HEK293 (cell line): ENCODE data around the gene SKI.
A peak's percentile ranks its signal among the peaks of the same experiment; 100 is the strongest.

Experiments
- EGR2 ChIP-seq: fragments of 450-650 bp; formaldehyde crosslinking; IDR thresholded peaks from 2 replicates; pipeline ENCODE4 v1.5.1; 2016; ENCODE audit warnings: low read depth, missing biosample characterization, missing genetic modification characterization
- GLIS2 ChIP-seq: fragments of 450-650 bp; formaldehyde crosslinking; IDR thresholded peaks from 2 replicates; pipeline ENCODE4 v1.5.1; 2016; ENCODE audit warnings: missing biosample characterization, missing genetic modification characterization
- HOXC10 ChIP-seq: sonication (generic); formaldehyde crosslinking; IDR thresholded peaks from 2 replicates; pipeline ENCODE4 v1.8.1; 2023; ENCODE audit warnings: mild to moderate bottlenecking, missing genetic modification reagents
- KLF1 ChIP-seq: fragments of 450-650 bp; formaldehyde crosslinking; IDR thresholded peaks from 2 replicates; pipeline ENCODE4 v1.5.1; 2016; ENCODE audit warnings: missing biosample characterization, missing genetic modification characterization
- KLF10 ChIP-seq: fragments of 450-650 bp; IDR thresholded peaks from 2 replicates; pipeline ENCODE4 v1.5.1; 2018; ENCODE audit warnings: missing biosample characterization, mild to moderate bottlenecking, missing genetic modification characterization
- KLF8 ChIP-seq: fragments of 450-650 bp; formaldehyde crosslinking; IDR thresholded peaks from 2 replicates; pipeline ENCODE4 v1.5.1; 2016; ENCODE audit warnings: missing biosample characterization, missing genetic modification characterization
- KLF9 ChIP-seq: fragments of 450-650 bp; formaldehyde crosslinking; IDR thresholded peaks from 2 replicates; pipeline ENCODE4 v1.5.1; 2016; ENCODE audit warnings: missing biosample characterization, missing genetic modification characterization, low read depth
- SP7 ChIP-seq: fragments of 450-650 bp; formaldehyde crosslinking; IDR thresholded peaks from 2 replicates; pipeline ENCODE4 v1.5.1; 2016; ENCODE audit warnings: missing biosample characterization, missing genetic modification characterization
- TRIM28 ChIP-seq: IDR thresholded peaks from 2 replicates; pipeline ENCODE4 v1.6.1; 2011; ENCODE audit warnings: low read length, control low read depth, borderline replicate concordance
- WT1 ChIP-seq: fragments of 450-650 bp; formaldehyde crosslinking; IDR thresholded peaks from 2 replicates; pipeline ENCODE4 v1.5.1; 2016; ENCODE audit warnings: missing biosample characterization, missing genetic modification characterization
- YY2 ChIP-seq: fragments of 450-650 bp; formaldehyde crosslinking; IDR thresholded peaks from 2 replicates; pipeline ENCODE4 v1.5.1; 2016; ENCODE audit warnings: missing biosample characterization, missing genetic modification characterization
- ZBTB17 ChIP-seq: fragments of 450-650 bp; formaldehyde crosslinking; IDR thresholded peaks from 2 replicates; pipeline ENCODE4 v1.5.1; 2016; ENCODE audit warnings: missing biosample characterization, missing genetic modification characterization
- ZBTB48 ChIP-seq: fragments of 450-650 bp; formaldehyde crosslinking; IDR thresholded peaks from 2 replicates; pipeline ENCODE4 v1.5.1; 2016; ENCODE audit warnings: missing biosample characterization, missing genetic modification characterization
- ZBTB8A ChIP-seq: fragments of 450-650 bp; formaldehyde crosslinking; IDR thresholded peaks from 2 replicates; pipeline ENCODE4 v1.5.1; 2016; ENCODE audit warnings: missing biosample characterization, missing genetic modification characterization
- ZFHX2 ChIP-seq: fragments of 450-650 bp; formaldehyde crosslinking; conservative IDR thresholded peaks from 2 replicates; pipeline ENCODE4 v1.5.1; 2016; ENCODE audit warnings: missing biosample characterization, missing genetic modification characterization
- ZNF10 ChIP-seq: fragments of 450-650 bp; formaldehyde crosslinking; IDR thresholded peaks from 2 replicates; pipeline ENCODE4 v1.5.1; 2017; ENCODE audit warnings: missing biosample characterization, missing genetic modification characterization
- ZNF184 ChIP-seq: fragments of 450-650 bp; IDR thresholded peaks from 2 replicates; pipeline ENCODE4 v1.5.1; 2018; ENCODE audit warnings: missing biosample characterization, mild to moderate bottlenecking, missing genetic modification characterization
- ZNF335 ChIP-seq: fragments of 450-650 bp; formaldehyde crosslinking; conservative IDR thresholded peaks from 2 replicates; pipeline ENCODE4 v1.5.1; 2016; ENCODE audit warnings: missing biosample characterization, missing genetic modification characterization
- ZNF391 ChIP-seq: fragments of 450-650 bp; formaldehyde crosslinking; IDR thresholded peaks from 2 replicates; pipeline ENCODE4 v1.5.1; 2016; ENCODE audit warnings: low read depth, missing biosample characterization, missing genetic modification characterization, borderline replicate concordance
- ZNF658 ChIP-seq: fragments of 450-650 bp; formaldehyde crosslinking; IDR thresholded peaks from 2 replicates; pipeline ENCODE4; 2016; ENCODE audit warnings: missing biosample characterization, missing genetic modification characterization
- ZNF792 ChIP-seq: fragments of 450-650 bp; formaldehyde crosslinking; IDR thresholded peaks from 2 replicates; pipeline ENCODE4 v1.5.1; 2016; ENCODE audit warnings: missing biosample characterization, missing genetic modification characterization
- ZSCAN23 ChIP-seq: fragments of 450-650 bp; formaldehyde crosslinking; IDR thresholded peaks from 2 replicates; pipeline ENCODE4 v1.5.1; 2016; ENCODE audit warnings: missing biosample characterization, missing genetic modification characterization
- TF ChIP-seq, protein P1 (sequence below): fragments of 450-650 bp; formaldehyde crosslinking; IDR thresholded peaks from 2 replicates; pipeline ENCODE4 v1.5.1; 2016; ENCODE audit warnings: missing biosample characterization, missing genetic modification characterization
- TF ChIP-seq, protein P2 (sequence below): fragments of 450-650 bp; formaldehyde crosslinking; IDR thresholded peaks from 2 replicates; pipeline ENCODE4 v1.5.1; 2016; ENCODE audit warnings: missing biosample characterization, missing genetic modification characterization
- TF ChIP-seq, protein P3 (sequence below): fragments of 450-650 bp; formaldehyde crosslinking; IDR thresholded peaks from 2 replicates; pipeline ENCODE4 v1.5.1; 2016; ENCODE audit warnings: missing biosample characterization, missing genetic modification characterization
- TF ChIP-seq, protein P4 (sequence below): fragments of 450-650 bp; formaldehyde crosslinking; IDR thresholded peaks from 2 replicates; pipeline ENCODE4 v1.5.1; 2016; ENCODE audit warnings: missing biosample characterization, missing genetic modification characterization
- TF ChIP-seq, protein P5 (sequence below): fragments of 450-650 bp; formaldehyde crosslinking; conservative IDR thresholded peaks from 2 replicates; pipeline ENCODE4 v1.5.1; 2016; ENCODE audit warnings: low read depth, missing biosample characterization, missing genetic modification characterization
- TF ChIP-seq, protein P6 (sequence below): fragments of 450-650 bp; formaldehyde crosslinking; IDR thresholded peaks from 2 replicates; pipeline ENCODE4 v1.5.1; 2016; ENCODE audit warnings: missing biosample characterization, missing genetic modification characterization

SKI gene

DNA sequence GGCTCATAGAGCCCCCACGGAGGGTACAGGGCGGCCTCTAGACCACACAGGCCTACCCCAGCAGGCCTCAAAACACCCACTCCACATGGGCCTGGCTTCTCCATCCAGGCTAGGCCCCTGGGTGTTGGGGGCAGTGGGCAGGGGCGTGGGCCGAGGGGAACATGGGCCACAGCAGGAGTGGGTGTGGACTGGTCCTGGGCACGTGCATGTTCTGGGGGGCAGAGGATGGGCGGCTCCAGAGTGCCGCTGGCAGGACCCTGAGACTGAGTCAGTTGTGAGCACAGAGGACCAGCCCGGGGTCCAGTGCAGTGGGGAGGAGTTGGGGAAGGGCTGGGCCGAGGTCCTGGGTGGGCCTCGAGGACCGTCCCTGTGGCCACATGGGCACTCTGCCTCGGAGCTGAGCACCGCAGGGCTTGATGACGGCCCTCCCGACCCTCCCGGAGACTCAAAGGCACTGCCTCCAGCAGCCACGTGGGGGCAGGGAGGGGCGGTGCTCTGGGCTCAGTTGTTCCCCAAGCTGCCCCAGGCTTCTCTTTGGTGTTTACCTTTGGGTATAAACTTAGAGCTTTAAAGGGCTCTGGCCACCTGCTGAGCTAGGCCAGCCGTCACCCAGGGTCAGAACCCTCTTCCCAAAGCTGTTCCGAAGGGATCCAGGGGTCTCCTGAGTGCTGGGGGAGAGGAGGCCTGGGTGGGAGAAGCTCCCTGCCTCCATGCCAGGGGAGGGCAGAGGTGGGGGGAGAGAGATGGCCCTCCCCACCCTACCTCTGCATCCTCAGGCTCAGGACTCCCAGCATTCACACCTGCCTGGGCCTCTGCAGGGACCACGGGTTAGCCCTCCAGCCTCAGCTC is 83.3 kb downstream of the SKI start (continued):
- TF ChIP-seq ZFHX2 (tag by site-specific recombination) (peak; percentile 98), ZNF792 (no peak), ZNF184 (tag by site-specific recombination) (no peak), HOXC10 (no peak), KLF9 (peak; percentile 56; the same call in 1 of the 2 replicates), ZNF391 (tag by site-specific recombination) (0 out of 2 replicates have a peak, but pooled peaks have one; percentile 27), ZBTB17 (peak; percentile 59; the same call in 1 of the 2 replicates), ZNF10 (tag by site-specific recombination) (peak; percentile 36; the same call in 1 of the 2 replicates), KLF8 (tag by site-specific recombination) (peak; percentile 85), ZNF335 (tag by site-specific recombination) (peak; percentile 57), TRIM28 (peak; percentile 70; the same call in 1 of the 2 replicates), EGR2 (peak; percentile 94), KLF10 (tag by site-specific recombination) (no peak; the same call in 1 of the 2 replicates), ZNF658 (no peak), ZBTB8A (tag by site-specific recombination) (peak; percentile 42; the same call in 1 of the 2 replicates), GLIS2 (tag by site-specific recombination) (peak; percentile 68), SP7 (tag by site-specific recombination) (peak; percentile 23; the same call in 1 of the 2 replicates), ZSCAN23 (tag by site-specific recombination) (no peak), YY2 (tag by site-specific recombination) (no peak), KLF1 (tag by site-specific recombination) (peak; percentile 63), WT1 (tag by site-specific recombination) (0 out of 2 replicates have a peak, but pooled peaks have one; percentile 16), ZBTB48 (peak; percentile 56; the same call in 1 of the 2 replicates)
- TF ChIP-seq, protein P1, sequence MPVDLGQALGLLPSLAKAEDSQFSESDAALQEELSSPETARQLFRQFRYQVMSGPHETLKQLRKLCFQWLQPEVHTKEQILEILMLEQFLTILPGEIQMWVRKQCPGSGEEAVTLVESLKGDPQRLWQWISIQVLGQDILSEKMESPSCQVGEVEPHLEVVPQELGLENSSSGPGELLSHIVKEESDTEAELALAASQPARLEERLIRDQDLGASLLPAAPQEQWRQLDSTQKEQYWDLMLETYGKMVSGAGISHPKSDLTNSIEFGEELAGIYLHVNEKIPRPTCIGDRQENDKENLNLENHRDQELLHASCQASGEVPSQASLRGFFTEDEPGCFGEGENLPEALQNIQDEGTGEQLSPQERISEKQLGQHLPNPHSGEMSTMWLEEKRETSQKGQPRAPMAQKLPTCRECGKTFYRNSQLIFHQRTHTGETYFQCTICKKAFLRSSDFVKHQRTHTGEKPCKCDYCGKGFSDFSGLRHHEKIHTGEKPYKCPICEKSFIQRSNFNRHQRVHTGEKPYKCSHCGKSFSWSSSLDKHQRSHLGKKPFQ = 0 out of 2 replicates have a peak, but pooled peaks have one; percentile 70
- TF ChIP-seq, protein P2, sequence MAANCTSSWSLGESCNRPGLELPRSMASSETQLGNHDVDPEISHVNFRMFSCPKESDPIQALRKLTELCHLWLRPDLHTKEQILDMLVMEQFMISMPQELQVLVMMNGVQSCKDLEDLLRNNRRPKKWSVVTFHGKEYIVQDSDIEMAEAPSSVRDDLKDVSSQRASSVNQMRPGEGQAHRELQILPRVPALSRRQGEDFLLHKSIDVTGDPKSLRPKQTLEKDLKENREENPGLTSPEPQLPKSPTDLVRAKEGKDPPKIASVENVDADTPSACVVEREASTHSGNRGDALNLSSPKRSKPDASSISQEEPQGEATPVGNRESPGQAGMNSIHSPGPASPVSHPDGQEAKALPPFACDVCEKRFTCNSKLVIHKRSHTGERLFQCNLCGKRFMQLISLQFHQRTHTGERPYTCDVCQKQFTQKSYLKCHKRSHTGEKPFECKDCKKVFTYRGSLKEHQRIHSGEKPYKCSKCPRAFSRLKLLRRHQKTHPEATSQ = no peak
- TF ChIP-seq, protein P3, sequence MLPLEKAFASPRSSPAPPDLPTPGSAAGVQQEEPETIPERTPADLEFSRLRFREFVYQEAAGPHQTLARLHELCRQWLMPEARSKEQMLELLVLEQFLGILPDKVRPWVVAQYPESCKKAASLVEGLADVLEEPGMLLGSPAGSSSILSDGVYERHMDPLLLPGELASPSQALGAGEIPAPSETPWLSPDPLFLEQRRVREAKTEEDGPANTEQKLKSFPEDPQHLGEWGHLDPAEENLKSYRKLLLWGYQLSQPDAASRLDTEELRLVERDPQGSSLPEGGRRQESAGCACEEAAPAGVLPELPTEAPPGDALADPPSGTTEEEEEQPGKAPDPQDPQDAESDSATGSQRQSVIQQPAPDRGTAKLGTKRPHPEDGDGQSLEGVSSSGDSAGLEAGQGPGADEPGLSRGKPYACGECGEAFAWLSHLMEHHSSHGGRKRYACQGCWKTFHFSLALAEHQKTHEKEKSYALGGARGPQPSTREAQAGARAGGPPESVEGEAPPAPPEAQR (tag by site-specific recombination) = no peak
- TF ChIP-seq, protein P4, sequence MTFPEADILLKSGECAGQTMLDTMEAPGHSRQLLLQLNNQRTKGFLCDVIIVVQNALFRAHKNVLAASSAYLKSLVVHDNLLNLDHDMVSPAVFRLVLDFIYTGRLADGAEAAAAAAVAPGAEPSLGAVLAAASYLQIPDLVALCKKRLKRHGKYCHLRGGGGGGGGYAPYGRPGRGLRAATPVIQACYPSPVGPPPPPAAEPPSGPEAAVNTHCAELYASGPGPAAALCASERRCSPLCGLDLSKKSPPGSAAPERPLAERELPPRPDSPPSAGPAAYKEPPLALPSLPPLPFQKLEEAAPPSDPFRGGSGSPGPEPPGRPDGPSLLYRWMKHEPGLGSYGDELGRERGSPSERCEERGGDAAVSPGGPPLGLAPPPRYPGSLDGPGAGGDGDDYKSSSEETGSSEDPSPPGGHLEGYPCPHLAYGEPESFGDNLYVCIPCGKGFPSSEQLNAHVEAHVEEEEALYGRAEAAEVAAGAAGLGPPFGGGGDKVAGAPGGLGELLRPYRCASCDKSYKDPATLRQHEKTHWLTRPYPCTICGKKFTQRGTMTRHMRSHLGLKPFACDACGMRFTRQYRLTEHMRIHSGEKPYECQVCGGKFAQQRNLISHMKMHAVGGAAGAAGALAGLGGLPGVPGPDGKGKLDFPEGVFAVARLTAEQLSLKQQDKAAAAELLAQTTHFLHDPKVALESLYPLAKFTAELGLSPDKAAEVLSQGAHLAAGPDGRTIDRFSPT = peak; percentile 60
- TF ChIP-seq, protein P5, sequence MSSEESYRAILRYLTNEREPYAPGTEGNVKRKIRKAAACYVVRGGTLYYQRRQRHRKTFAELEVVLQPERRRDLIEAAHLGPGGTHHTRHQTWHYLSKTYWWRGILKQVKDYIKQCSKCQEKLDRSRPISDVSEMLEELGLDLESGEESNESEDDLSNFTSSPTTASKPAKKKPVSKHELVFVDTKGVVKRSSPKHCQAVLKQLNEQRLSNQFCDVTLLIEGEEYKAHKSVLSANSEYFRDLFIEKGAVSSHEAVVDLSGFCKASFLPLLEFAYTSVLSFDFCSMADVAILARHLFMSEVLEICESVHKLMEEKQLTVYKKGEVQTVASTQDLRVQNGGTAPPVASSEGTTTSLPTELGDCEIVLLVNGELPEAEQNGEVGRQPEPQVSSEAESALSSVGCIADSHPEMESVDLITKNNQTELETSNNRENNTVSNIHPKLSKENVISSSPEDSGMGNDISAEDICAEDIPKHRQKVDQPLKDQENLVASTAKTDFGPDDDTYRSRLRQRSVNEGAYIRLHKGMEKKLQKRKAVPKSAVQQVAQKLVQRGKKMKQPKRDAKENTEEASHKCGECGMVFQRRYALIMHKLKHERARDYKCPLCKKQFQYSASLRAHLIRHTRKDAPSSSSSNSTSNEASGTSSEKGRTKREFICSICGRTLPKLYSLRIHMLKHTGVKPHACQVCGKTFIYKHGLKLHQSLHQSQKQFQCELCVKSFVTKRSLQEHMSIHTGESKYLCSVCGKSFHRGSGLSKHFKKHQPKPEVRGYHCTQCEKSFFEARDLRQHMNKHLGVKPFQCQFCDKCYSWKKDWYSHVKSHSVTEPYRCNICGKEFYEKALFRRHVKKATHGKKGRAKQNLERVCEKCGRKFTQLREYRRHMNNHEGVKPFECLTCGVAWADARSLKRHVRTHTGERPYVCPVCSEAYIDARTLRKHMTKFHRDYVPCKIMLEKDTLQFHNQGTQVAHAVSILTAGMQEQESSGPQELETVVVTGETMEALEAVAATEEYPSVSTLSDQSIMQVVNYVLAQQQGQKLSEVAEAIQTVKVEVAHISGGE (tag by site-specific recombination) = 0 out of 2 replicates have a peak, but pooled peaks have one; percentile 18
- TF ChIP-seq, protein P6, sequence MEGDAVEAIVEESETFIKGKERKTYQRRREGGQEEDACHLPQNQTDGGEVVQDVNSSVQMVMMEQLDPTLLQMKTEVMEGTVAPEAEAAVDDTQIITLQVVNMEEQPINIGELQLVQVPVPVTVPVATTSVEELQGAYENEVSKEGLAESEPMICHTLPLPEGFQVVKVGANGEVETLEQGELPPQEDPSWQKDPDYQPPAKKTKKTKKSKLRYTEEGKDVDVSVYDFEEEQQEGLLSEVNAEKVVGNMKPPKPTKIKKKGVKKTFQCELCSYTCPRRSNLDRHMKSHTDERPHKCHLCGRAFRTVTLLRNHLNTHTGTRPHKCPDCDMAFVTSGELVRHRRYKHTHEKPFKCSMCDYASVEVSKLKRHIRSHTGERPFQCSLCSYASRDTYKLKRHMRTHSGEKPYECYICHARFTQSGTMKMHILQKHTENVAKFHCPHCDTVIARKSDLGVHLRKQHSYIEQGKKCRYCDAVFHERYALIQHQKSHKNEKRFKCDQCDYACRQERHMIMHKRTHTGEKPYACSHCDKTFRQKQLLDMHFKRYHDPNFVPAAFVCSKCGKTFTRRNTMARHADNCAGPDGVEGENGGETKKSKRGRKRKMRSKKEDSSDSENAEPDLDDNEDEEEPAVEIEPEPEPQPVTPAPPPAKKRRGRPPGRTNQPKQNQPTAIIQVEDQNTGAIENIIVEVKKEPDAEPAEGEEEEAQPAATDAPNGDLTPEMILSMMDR (tag by site-specific recombination) = peak; percentile 59; the same call in 1 of the 2 replicates
